B cell (primary cell): ENCODE data around the gene GRIP2. TPM values are rescaled to one million over a fixed set of nuclear protein-coding genes. Genes with fewer than 3 reads are reported as not detected.

ENCODE experiments used
- ATAC-seq: fragments of 200-7000 bp; cut with Tn5 transposase; one replicate; pipeline ENCODE4 v1.10.0; 2021; ENCODE audit warnings: low read depth, mild to moderate bottlenecking, moderate number of reproducible peaks, moderate library complexity
- CTCF ChIA-PET: fragments of 350-600 bp; sonication (Branson Sonifier 250); formaldehyde crosslinking; loops from one replicate; lab custom pipeline; 2021; ENCODE audit warnings: antibody characterized with exemption, inconsistent platforms; lab: Charles Lee
- POLR2A ChIA-PET: fragments of 350-600 bp; sonication (Branson Sonifier 250); formaldehyde crosslinking; loops from one replicate; lab custom pipeline; 2021; ENCODE audit warnings: antibody characterized with exemption; lab: Charles Lee
- DNase-seq: peaks from one replicate; pipeline ENCODE4 v3.0.0; 2013
- H2AFZ ChIP-seq: 2 replicates; pipeline ENCODE4 v1.6.1; 2012; ENCODE audit warnings: mild to moderate bottlenecking, low read depth, low read length; ENCODE audit not compliant: insufficient read depth, poor library complexity, severe bottlenecking
- H3K27ac ChIP-seq, 2 donors: 1 replicate in 1 of 2; 2 replicates in 1 of 2; pipeline ENCODE4 v1.5.1; 2012 to 2013; ENCODE audit warnings: low read length in 2 of 2, mild to moderate bottlenecking in 2 of 2, moderate library complexity in 1 of 2
- H3K27me3 ChIP-seq, 4 experiments: fragments of 200-600 bp in 1 of 4; sonication (generic) in 1 of 4; replicated peaks in 1 of 4; 1 replicate in 2 of 4; 2 replicates in 2 of 4; pipeline versions ENCODE4 v1.6.1 to v1.7.0; 2013 to 2016; ENCODE audit warnings: low read length in 3 of 4, mild to moderate bottlenecking in 2 of 4, mixed read lengths in 1 of 4, moderate library complexity in 1 of 4; ENCODE audit not compliant: insufficient read depth in 4 of 4, control insufficient read depth in 3 of 4; ENCODE audit errors: control extremely low read depth in 1 of 4
- H3K36me3 ChIP-seq, 2 experiments: replicated peaks in 1 of 2; 1 replicate in 1 of 2; 2 replicates in 1 of 2; pipeline versions ENCODE4 v1.6.1 to v1.7.1; 2013; ENCODE audit warnings: low read length in 1 of 2; ENCODE audit not compliant: insufficient read depth in 2 of 2, control insufficient read depth in 1 of 2; ENCODE audit errors: control extremely low read depth in 1 of 2, extremely low read depth in 1 of 2
- H3K4me1 ChIP-seq, 2 donors: fragments of 200-600 bp in 1 of 2; sonication (generic) in 1 of 2; 1 replicate in 1 of 2; 2 replicates in 1 of 2; pipeline versions ENCODE4 v1.5.1 to v1.6.1; 2013 to 2017; ENCODE audit warnings: low read length in 2 of 2; ENCODE audit not compliant: control insufficient read depth in 2 of 2, insufficient read depth in 2 of 2
- H3K4me2 ChIP-seq: replicated peaks from 2 replicates; pipeline ENCODE3; 2012; ENCODE audit warnings: mild to moderate bottlenecking, low read depth, low read length; ENCODE audit not compliant: poor library complexity, severe bottlenecking
- H3K4me3 ChIP-seq, 5 experiments: fragments of 200-600 bp in 1 of 5; sonication (generic) in 1 of 5; 1 replicate in 3 of 5; 2 replicates in 2 of 5; pipeline versions ENCODE4 v1.5.1 to v1.7.0; 2011 to 2016; ENCODE audit warnings: low read length in 4 of 5, mild to moderate bottlenecking in 4 of 5, low read depth in 2 of 5, control low read depth in 1 of 5, moderate library complexity in 1 of 5; ENCODE audit not compliant: insufficient read depth in 1 of 5; ENCODE audit errors: control extremely low read depth in 1 of 5, extremely low read depth in 1 of 5
- H3K79me2 ChIP-seq: fragments of 200-600 bp; sonication (generic); one replicate; pipeline ENCODE4 v1.6.0; 2016; ENCODE audit warnings: low read length; ENCODE audit not compliant: control insufficient read depth, insufficient read depth
- H3K9ac ChIP-seq: fragments of 200-600 bp; sonication (generic); 2 replicates; pipeline ENCODE4 v1.6.1; 2017; ENCODE audit warnings: mild to moderate bottlenecking, low read length, moderate library complexity
- H3K9me3 ChIP-seq, 3 donors: one replicate each; pipeline versions ENCODE4 v1.6.1 to v1.7.1; 2013; ENCODE audit warnings: low read length in 2 of 3; ENCODE audit not compliant: control insufficient read depth in 2 of 3, insufficient read depth in 1 of 3; ENCODE audit errors: control extremely low read depth in 1 of 3
- H4K20me1 ChIP-seq: 2 replicates; pipeline ENCODE4 v1.6.0; 2012; ENCODE audit warnings: mild to moderate bottlenecking, low read length; ENCODE audit not compliant: insufficient read depth, control insufficient read depth, poor library complexity, severe bottlenecking
- H3K27ac Mint-ChIP-seq: one replicate; pipeline ENCODE4 v1.8.0; 2021; ENCODE audit warnings: mixed read lengths
- H3K27me3 Mint-ChIP-seq: one replicate; pipeline ENCODE4 v1.8.0; 2021; ENCODE audit warnings: mixed read lengths
- H3K4me1 Mint-ChIP-seq: one replicate; pipeline ENCODE4 v1.8.0; 2021; ENCODE audit warnings: mixed read lengths
- H3K4me3 Mint-ChIP-seq: one replicate; pipeline ENCODE4 v1.8.0; 2021; ENCODE audit warnings: mixed read lengths
- H3K9me3 Mint-ChIP-seq: one replicate; pipeline ENCODE4 v1.8.0; 2022; ENCODE audit warnings: mixed read lengths; ENCODE audit not compliant: insufficient read depth
- CTCF ChIP-seq: fragments of 200-600 bp; IDR thresholded peaks from one replicate; pipeline ENCODE4 v1.8.0; 2022; ENCODE audit warnings: antibody characterized with exemption, mild to moderate bottlenecking
- EZH2 ChIP-seq: IDR thresholded peaks from 2 replicates; pipeline ENCODE4 v1.6.1; 2012; ENCODE audit warnings: borderline replicate concordance, low read depth, mild to moderate bottlenecking, moderate library complexity, low read length; ENCODE audit not compliant: insufficient read depth, poor library complexity, severe bottlenecking
- WGBS: methylation state at CpG from one replicate; pipeline ENCODE4 v1.1.5; 2013; ENCODE audit warnings: missing lambda C conversion rate; ENCODE audit not compliant: insufficient coverage; 5-methylcytosine and 5-hydroxymethylcytosine counted together
- intact Hi-C: fragments of 100-400 bp; cut with micrococcal nuclease; formaldehyde crosslinking; loops from one replicate; pipeline ENCODE4 v1.10.0; 2022
- polyA plus RNA-seq: library from polyadenylated mRNA; depleted of rRNA; stranded (reverse); fragments of >200 nt; gene quantifications from 2 replicates; pipeline ENCODE4 v1.2.3, GENCODE V29; 2012
- total RNA-seq, 2 donors: library from RNA; stranded (reverse); fragments of 120-200 nt in 1 of 2; gene quantifications; 1 replicate in 1 of 2; 2 replicates in 1 of 2; pipeline versions ENCODE4 v1.2.3 to v1.2.4, GENCODE V29; 2013 to 2022

The GRIP2 gene
- total and polyA plus RNA-seq, 2 donors (not counting 1 experiment from before 2014, with no cell fraction given), result not detected

DNA sequence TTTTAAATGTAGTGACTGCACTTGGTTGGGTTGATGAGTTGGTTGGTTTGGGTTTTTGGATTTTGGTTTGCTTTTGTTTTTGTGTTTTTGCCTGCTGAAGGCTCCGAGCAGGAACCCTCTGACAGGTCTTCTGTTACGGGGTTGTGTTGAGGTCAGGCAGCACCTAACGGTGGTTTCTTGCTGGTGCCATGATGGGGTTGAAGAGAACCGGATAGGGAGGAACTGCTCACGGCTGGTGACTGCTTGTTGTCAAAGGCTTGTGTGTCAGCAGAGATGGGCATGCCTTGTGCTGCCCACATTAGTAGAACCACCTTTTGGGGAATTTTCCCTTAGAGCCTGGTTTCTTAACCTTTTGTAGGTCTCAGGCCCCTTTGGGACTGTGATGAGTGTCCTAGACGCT is 95.8 kb downstream of the GRIP2 start:
- H3K27me3 Mint-ChIP-seq, result no peaks in the 10 kb centered on the region
- H3K4me1 Mint-ChIP-seq, result peaks cover 18% of the 10 kb centered on the region
- Histone ChIP-seq H3K79me2 (peaks cover 25% of the 10 kb centered on the region), H3K9me3 (no peaks in the 10 kb centered on the region), H4K20me1 (peaks cover 33% of the 10 kb centered on the region), H3K27ac (no peak overlapping the region), H3K4me2 (no peak overlapping the region), H3K4me3 (no peak overlapping the region), H3K36me3 (peaks cover 3 to 55% of the 10 kb centered on the region in 2 experiments), H3K27me3 (no peaks in the 10 kb centered on the region), H3K4me1 (peaks cover 9 to 14% of the 10 kb centered on the region in 2 donors), H3K9ac (no peak overlapping the region), H2AFZ (no peak overlapping the region)
- no peak for TF ChIP-seq EZH2
- TF ChIP-seq CTCF, result no peak
- no peak overlapping the region for H3K4me3 Mint-ChIP-seq
- ChIA-PET POLR2A (no interaction called here), CTCF (no interaction called here)
- WGBS, result 96% methylated on average over 6 of the region's 6 CpGs
- DNase-seq (no peak), ATAC-seq (no peak)
- intact Hi-C loops, result no loop called here
- H3K27ac Mint-ChIP-seq, result no peak overlapping the region
- H3K9me3 Mint-ChIP-seq, result no peaks in the 10 kb centered on the region

GRCh38 chr3:14441920-14442300 is 98.2 kb downstream of the GRIP2 start:
- H3K4me3 Mint-ChIP-seq, result no peak overlapping the region
- CTCF ChIA-PET, result interaction anchor here (1.2 kb wide), 1 partner anchor 25 kb away, joined by 4 read pairs; no protein-coding TSS in a partner anchor
- DNase-seq, result no peak
- Histone ChIP-seq H3K27me3 (no peaks in the 10 kb centered on the region), H4K20me1 (peaks cover 39% of the 10 kb centered on the region), H3K4me1 (peaks cover 14 to 25% of the 10 kb centered on the region in 2 donors), H3K4me2 (no peak overlapping the region), H3K9me3 (no peaks in the 10 kb centered on the region), H2AFZ (no peak overlapping the region), H3K4me3 (no peak overlapping the region), H3K36me3 (peaks cover 0 to 30% of the 10 kb centered on the region in 2 experiments), H3K9ac (no peak overlapping the region), H3K79me2 (peaks cover 45% of the 10 kb centered on the region), H3K27ac (no peak overlapping the region)
- no peak overlapping the region for H3K27ac Mint-ChIP-seq
- POLR2A ChIA-PET, result no interaction called here
- ATAC-seq, result no peak
- peaks cover 29% of the 10 kb centered on the region for H3K4me1 Mint-ChIP-seq
- H3K27me3 Mint-ChIP-seq, result no peaks in the 10 kb centered on the region
- TF ChIP-seq CTCF, result no peak
- TF ChIP-seq EZH2, result no peak
- 91% methylated on average over 6 of the region's 6 CpGs for WGBS
- H3K9me3 Mint-ChIP-seq, result no peaks in the 10 kb centered on the region
- intact Hi-C loops, result no loop called here
